SK-N-SH (cell line): ENCODE results near the gene ELMO1. TPM values are rescaled to one million over a fixed set of nuclear protein-coding genes. Genes with fewer than 3 reads are reported as not detected.

Experiments used
- CTCF ChIA-PET: fragments of 300-600, 350-600 bp; formaldehyde crosslinking; extraction: SDS; loops from one replicate; lab custom pipeline; 2021; lab: Yijun Ruan, JAX
- POLR2A ChIA-PET: fragments of 350-600 bp; sonication (Branson Sonifier 250); formaldehyde crosslinking; extraction: SDS; loops from one replicate; lab custom pipeline; 2020; ENCODE audit warnings: antibody characterized with exemption, inconsistent platforms; lab: Yijun Ruan, JAX
- DNase-seq: peaks from one replicate; pipeline ENCODE4 v3.0.0; 2012
- H2AFZ ChIP-seq: fragments of 200-600 bp; sonication (generic); 2 replicates; pipeline ENCODE4 v1.8.1; 2016; ENCODE audit warnings: antibody characterized with exemption, mild to moderate bottlenecking, low read depth
- H3F3A ChIP-seq: fragments of 200-600 bp; sonication (generic); replicated peaks from 2 replicates; pipeline ENCODE3; 2016; ENCODE audit warnings: antibody characterized with exemption, mild to moderate bottlenecking; ENCODE audit not compliant: insufficient read depth
- H3K27ac ChIP-seq, 2 experiments: fragments of 200-500 bp in 1 of 2; fragments of 200-600 bp in 1 of 2; sonication (Bioruptor generic) in 1 of 2; sonication (generic), shearing (Covaris generic) in 1 of 2; 2 replicates each; pipeline versions ENCODE4 v1.5.1 to v1.6.1; 2014 to 2016; ENCODE audit warnings: low read depth in 2 of 2, inconsistent platforms in 1 of 2, low read length in 1 of 2, mild to moderate bottlenecking in 1 of 2, mixed read lengths in 1 of 2
- H3K27me3 ChIP-seq: fragments of 200-600 bp; sonication (generic), shearing (Covaris generic); 2 replicates; pipeline ENCODE4 v1.6.1; 2016; ENCODE audit warnings: mixed run types; ENCODE audit not compliant: insufficient read depth
- H3K36me3 ChIP-seq, 2 experiments: fragments of 200-500 bp in 1 of 2; fragments of 200-600 bp in 1 of 2; sonication (Bioruptor generic) in 1 of 2; sonication (generic) in 1 of 2; replicated peaks in 1 of 2; 2 replicates each; pipeline versions ENCODE3 to v1.5.1; 2014 to 2016; ENCODE audit warnings: low read length in 1 of 2, mild to moderate bottlenecking in 1 of 2; ENCODE audit not compliant: insufficient read depth in 2 of 2, control insufficient read depth in 1 of 2
- H3K4me1 ChIP-seq, 2 experiments: fragments of 200-500 bp in 1 of 2; fragments of 200-600 bp in 1 of 2; sonication (Bioruptor generic) in 1 of 2; sonication (generic), shearing (Covaris generic) in 1 of 2; 2 replicates each; pipeline versions ENCODE4 v1.5.1 to v1.6.1; 2014 to 2016; ENCODE audit warnings: low read depth in 1 of 2, low read length in 1 of 2, mixed run types in 1 of 2; ENCODE audit not compliant: insufficient read depth in 2 of 2, control insufficient read depth in 1 of 2
- H3K4me2 ChIP-seq: fragments of 200-600 bp; sonication (generic), shearing (Covaris generic); 2 replicates; pipeline ENCODE4 v1.6.1; 2017; ENCODE audit warnings: mixed run types
- H3K4me3 ChIP-seq, 2 experiments: fragments of 200-500 bp in 1 of 2; fragments of 200-600 bp in 1 of 2; sonication (Bioruptor generic) in 1 of 2; sonication (generic), shearing (Covaris generic) in 1 of 2; 2 replicates each; pipeline versions ENCODE4 v1.5.1 to v1.8.1; 2014 to 2016; ENCODE audit warnings: low read depth in 2 of 2, inconsistent platforms in 1 of 2, low read length in 1 of 2, mild to moderate bottlenecking in 1 of 2, mixed read lengths in 1 of 2, moderate library complexity in 1 of 2
- H3K79me2 ChIP-seq: fragments of 200-600 bp; sonication (generic); 2 replicates; pipeline ENCODE4 v1.8.1; 2017; ENCODE audit warnings: mild to moderate bottlenecking; ENCODE audit not compliant: insufficient read depth
- H3K9ac ChIP-seq: fragments of 200-600 bp; sonication (generic); 2 replicates; pipeline ENCODE4 v1.6.1; 2017; ENCODE audit warnings: mixed run types
- H3K9me2 ChIP-seq: fragments of 200-600 bp; sonication (generic); 2 replicates; pipeline ENCODE4 v1.6.1; 2017; ENCODE audit warnings: mixed run types
- H3K9me3 ChIP-seq: fragments of 200-600 bp; sonication (generic); 2 replicates; pipeline ENCODE4 v1.6.1; 2017; ENCODE audit warnings: mixed run types, mild to moderate bottlenecking, moderate library complexity
- H4K20me1 ChIP-seq: fragments of 200-600 bp; sonication (generic); 2 replicates; pipeline ENCODE4 v1.6.1; 2017; ENCODE audit warnings: mild to moderate bottlenecking, mixed run types; ENCODE audit not compliant: insufficient read depth
- CHD2 ChIP-seq: fragments of 150-350 bp; IDR thresholded peaks from 2 replicates; pipeline ENCODE4 v1.6.1; 2018; ENCODE audit warnings: low read length; ENCODE audit not compliant: partially characterized antibody
- ELF1 ChIP-seq: IDR thresholded peaks from 2 replicates; pipeline ENCODE4 v1.4.0; 2012
- EP300 ChIP-seq, 2 experiments: IDR thresholded peaks; 2 replicates each; pipeline versions ENCODE4 v1.4.0 to v1.6.1; 2012; ENCODE audit warnings: borderline replicate concordance in 1 of 2, low read depth in 1 of 2, low read length in 1 of 2
- GABPA ChIP-seq: IDR thresholded peaks from 2 replicates; pipeline ENCODE4 v1.4.0; 2012; ENCODE audit warnings: low read depth, mild to moderate bottlenecking
- GATA2 ChIP-seq: sonication (generic); formaldehyde crosslinking; IDR thresholded peaks from 2 replicates; pipeline ENCODE4 v1.5.0; 2020; ENCODE audit warnings: mild to moderate bottlenecking, missing genetic modification reagents
- JUND ChIP-seq: IDR thresholded peaks from 2 replicates; pipeline ENCODE4 v1.4.0; 2012
- MEF2A ChIP-seq: IDR thresholded peaks from 2 replicates; pipeline ENCODE4 v1.4.0; 2012; ENCODE audit warnings: low read depth, borderline replicate concordance
- NRF1 ChIP-seq: IDR thresholded peaks from 2 replicates; pipeline ENCODE4 v1.6.1; 2012; ENCODE audit warnings: low read depth, mild to moderate bottlenecking, low read length
- RAD21 ChIP-seq: IDR thresholded peaks from 2 replicates; pipeline ENCODE4 v1.6.1; 2012; ENCODE audit warnings: mild to moderate bottlenecking, low read length
- RCOR1 ChIP-seq: fragments of 150-350 bp; IDR thresholded peaks from 2 replicates; pipeline ENCODE4 v1.6.1; 2017; ENCODE audit warnings: antibody characterized with exemption, low read length
- RXRA ChIP-seq: IDR thresholded peaks from 2 replicates; pipeline ENCODE4 v1.4.0; 2012; ENCODE audit warnings: low read depth, mild to moderate bottlenecking, borderline replicate concordance
- SIN3A ChIP-seq: IDR thresholded peaks from 2 replicates; pipeline ENCODE4 v1.6.1; 2012; ENCODE audit warnings: low read depth, mild to moderate bottlenecking, low read length, moderate library complexity, borderline replicate concordance
- SMC3 ChIP-seq: IDR thresholded peaks from 2 replicates; pipeline ENCODE4 v1.6.1; 2012; ENCODE audit warnings: low read depth, low read length, improper control_type of control experiment
- TAF1 ChIP-seq: IDR thresholded peaks from 2 replicates; pipeline ENCODE4 v1.6.1; 2012; ENCODE audit warnings: low read depth, mild to moderate bottlenecking, low read length, moderate library complexity, borderline replicate concordance
- TCF12 ChIP-seq: IDR thresholded peaks from 2 replicates; pipeline ENCODE4 v1.4.0; 2012
- TEAD4 ChIP-seq: IDR thresholded peaks from 2 replicates; pipeline ENCODE4 v1.4.0; 2012; ENCODE audit warnings: mild to moderate bottlenecking, borderline replicate concordance; ENCODE audit not compliant: insufficient read depth
- YY1 ChIP-seq: IDR thresholded peaks from 2 replicates; pipeline ENCODE4 v1.4.0; 2012; ENCODE audit warnings: low read depth, mild to moderate bottlenecking
- WGBS: methylation state at CpG from one replicate; pipeline ENCODE4 v1.1.6; 2017; ENCODE audit warnings: low lambda C conversion rate; 5-methylcytosine and 5-hydroxymethylcytosine counted together
- polyA plus RNA-seq, 3 experiments: library from polyadenylated mRNA; depleted of rRNA; stranded (reverse); fragments of >200 nt; gene quantifications; 2 replicates each; pipeline ENCODE4 v1.2.3, GENCODE V29; 2012
- TF ChIP-seq, protein P1 (sequence below): fragments of 150-350 bp; IDR thresholded peaks from 2 replicates; pipeline ENCODE4 v1.6.1; 2017; ENCODE audit warnings: antibody characterized with exemption, low read length, low read depth, borderline replicate concordance
- TF ChIP-seq, protein P2 (sequence below): IDR thresholded peaks from 2 replicates; pipeline ENCODE4 v1.4.0; 2012; ENCODE audit warnings: low read depth, borderline replicate concordance
- TF ChIP-seq, protein P3 (sequence below): IDR thresholded peaks from 2 replicates; pipeline ENCODE4 v1.6.1; 2012; ENCODE audit warnings: mild to moderate bottlenecking, low read depth, low read length, moderate library complexity
- TF ChIP-seq, protein P4 (sequence below): fragments of 200-600 bp; sonication (generic); IDR thresholded peaks from 2 replicates; pipeline ENCODE4 v1.6.1; 2017; ENCODE audit warnings: antibody characterized with exemption, mild to moderate bottlenecking, moderate library complexity

Gene ELMO1
- polyA plus RNA-seq, 1 of the 3 experiments (the other 2 are of a cell fraction), result 0.64 TPM

DNA sequence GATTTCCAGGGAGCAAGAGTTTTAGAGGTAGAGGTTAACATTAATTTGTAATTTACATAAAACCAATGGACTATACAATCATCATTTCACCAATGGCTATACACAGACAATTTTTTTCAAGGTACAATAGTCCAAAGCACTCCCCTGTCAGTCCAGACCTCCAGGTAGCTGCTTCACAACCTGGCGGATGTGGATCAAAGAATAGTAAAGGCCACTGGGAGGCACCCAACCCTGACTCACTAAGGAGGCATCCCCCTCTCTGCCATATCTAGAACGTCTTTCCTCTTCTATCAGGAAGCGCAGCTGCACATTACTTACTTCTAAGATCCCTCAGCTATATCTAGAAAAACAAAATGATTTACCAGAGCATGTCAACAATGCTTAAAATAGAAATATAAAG is 506.6 kb downstream of the ELMO1 start:
- Histone ChIP-seq H3F3A (no peaks in the 10 kb centered on the region), H3K4me1 (peaks cover 0 to 32% of the 10 kb centered on the region in 2 experiments; a peak in 1 of 4 replicates), H3K4me2 (no peak overlapping the region), H3K27me3 (no peaks in the 10 kb centered on the region), H3K9me3 (no peaks in the 10 kb centered on the region), H3K36me3 (no peaks in the 10 kb centered on the region), H2AFZ (no peak overlapping the region), H3K4me3 (no peak overlapping the region), H3K9ac (no peak overlapping the region), H3K79me2 (no peaks in the 10 kb centered on the region), H3K9me2 (no peaks in the 10 kb centered on the region), H3K27ac (no peak overlapping the region), H4K20me1 (no peaks in the 10 kb centered on the region)
- ChIA-PET POLR2A (no interaction called here), CTCF (interaction anchor here (1.6 to 2.7 kb wide), 4 partner anchors 12 to 50 kb away, joined by 4 to 8 read pairs (median 6); no protein-coding TSS in a partner anchor)
- TF ChIP-seq JUND (no peak), RAD21 (no peak), RCOR1 (no peak), TCF12 (no peak), TAF1 (no peak), CHD2 (no peak), RXRA (no peak), SMC3 (no peak), SIN3A (no peak), GABPA (no peak), YY1 (no peak), MEF2A (no peak), EP300 (IDR thresholded peaks at IDR 0.05; ENCODE audit: borderline replicate concordance in 1 of 2, low read depth in 1 of 2, low read length in 1 of 2) (no peak), ELF1 (no peak)
- TF ChIP-seq, protein P1, sequence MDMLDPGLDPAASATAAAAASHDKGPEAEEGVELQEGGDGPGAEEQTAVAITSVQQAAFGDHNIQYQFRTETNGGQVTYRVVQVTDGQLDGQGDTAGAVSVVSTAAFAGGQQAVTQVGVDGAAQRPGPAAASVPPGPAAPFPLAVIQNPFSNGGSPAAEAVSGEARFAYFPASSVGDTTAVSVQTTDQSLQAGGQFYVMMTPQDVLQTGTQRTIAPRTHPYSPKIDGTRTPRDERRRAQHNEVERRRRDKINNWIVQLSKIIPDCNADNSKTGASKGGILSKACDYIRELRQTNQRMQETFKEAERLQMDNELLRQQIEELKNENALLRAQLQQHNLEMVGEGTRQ, result no peak
- 48% methylated on average over 3 of the region's 3 CpGs for WGBS
- DNase-seq, result no peak

DNA sequence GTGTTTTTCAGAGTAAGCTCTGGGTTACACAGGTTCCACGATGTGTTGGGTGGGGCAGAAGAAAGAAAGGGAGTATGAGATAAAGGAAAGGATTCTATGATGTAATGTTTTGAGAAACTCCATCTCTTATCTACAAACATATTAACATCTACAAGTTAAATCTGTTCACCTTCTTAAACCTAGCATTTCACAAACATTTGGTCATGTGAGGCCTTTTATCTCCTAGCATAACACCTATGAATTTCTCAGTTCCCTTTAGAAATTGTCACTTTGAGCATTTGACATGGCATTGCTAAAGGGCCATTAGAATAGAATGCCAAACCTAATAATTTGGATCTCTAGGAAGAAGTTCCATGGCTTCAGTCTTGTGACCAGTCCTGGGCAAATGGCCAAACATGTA is 507.3 kb downstream of the ELMO1 start:
- DNase-seq, result no peak
- Histone ChIP-seq H3K9ac (no peak overlapping the region), H3K4me1 (peaks cover 0 to 27% of the 10 kb centered on the region in 2 experiments; a peak in 1 of 4 replicates), H3F3A (no peaks in the 10 kb centered on the region), H2AFZ (no peak overlapping the region), H3K27me3 (no peaks in the 10 kb centered on the region), H4K20me1 (no peaks in the 10 kb centered on the region), H3K79me2 (no peaks in the 10 kb centered on the region), H3K27ac (no peak overlapping the region), H3K4me2 (no peak overlapping the region), H3K4me3 (no peak overlapping the region), H3K9me2 (no peaks in the 10 kb centered on the region), H3K9me3 (no peaks in the 10 kb centered on the region), H3K36me3 (no peaks in the 10 kb centered on the region)
- CTCF ChIA-PET, result interaction anchor here (0.9 to 2.7 kb wide), 5 partner anchors 12 to 49 kb away, joined by 4 to 8 read pairs (median 5); no protein-coding TSS in a partner anchor
- WGBS, result 7% methylated on average over 1 of the region's 1 CpG
- POLR2A ChIA-PET, result no interaction called here
- TF ChIP-seq YY1 (no peak), MEF2A (no peak), EP300 (IDR thresholded peaks at IDR 0.05; ENCODE audit: borderline replicate concordance in 1 of 2, low read depth in 1 of 2, low read length in 1 of 2) (no peak), RCOR1 (no peak), RAD21 (no peak), TCF12 (no peak), TEAD4 (no peak), NRF1 (no peak), GATA2 (CRISPR knock-in tag) (no peak), CHD2 (no peak)
- TF ChIP-seq, protein P2, sequence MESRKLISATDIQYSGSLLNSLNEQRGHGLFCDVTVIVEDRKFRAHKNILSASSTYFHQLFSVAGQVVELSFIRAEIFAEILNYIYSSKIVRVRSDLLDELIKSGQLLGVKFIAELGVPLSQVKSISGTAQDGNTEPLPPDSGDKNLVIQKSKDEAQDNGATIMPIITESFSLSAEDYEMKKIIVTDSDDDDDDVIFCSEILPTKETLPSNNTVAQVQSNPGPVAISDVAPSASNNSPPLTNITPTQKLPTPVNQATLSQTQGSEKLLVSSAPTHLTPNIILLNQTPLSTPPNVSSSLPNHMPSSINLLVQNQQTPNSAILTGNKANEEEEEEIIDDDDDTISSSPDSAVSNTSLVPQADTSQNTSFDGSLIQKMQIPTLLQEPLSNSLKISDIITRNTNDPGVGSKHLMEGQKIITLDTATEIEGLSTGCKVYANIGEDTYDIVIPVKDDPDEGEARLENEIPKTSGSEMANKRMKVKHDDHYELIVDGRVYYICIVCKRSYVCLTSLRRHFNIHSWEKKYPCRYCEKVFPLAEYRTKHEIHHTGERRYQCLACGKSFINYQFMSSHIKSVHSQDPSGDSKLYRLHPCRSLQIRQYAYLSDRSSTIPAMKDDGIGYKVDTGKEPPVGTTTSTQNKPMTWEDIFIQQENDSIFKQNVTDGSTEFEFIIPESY, result no peak
- TF ChIP-seq, protein P3, sequence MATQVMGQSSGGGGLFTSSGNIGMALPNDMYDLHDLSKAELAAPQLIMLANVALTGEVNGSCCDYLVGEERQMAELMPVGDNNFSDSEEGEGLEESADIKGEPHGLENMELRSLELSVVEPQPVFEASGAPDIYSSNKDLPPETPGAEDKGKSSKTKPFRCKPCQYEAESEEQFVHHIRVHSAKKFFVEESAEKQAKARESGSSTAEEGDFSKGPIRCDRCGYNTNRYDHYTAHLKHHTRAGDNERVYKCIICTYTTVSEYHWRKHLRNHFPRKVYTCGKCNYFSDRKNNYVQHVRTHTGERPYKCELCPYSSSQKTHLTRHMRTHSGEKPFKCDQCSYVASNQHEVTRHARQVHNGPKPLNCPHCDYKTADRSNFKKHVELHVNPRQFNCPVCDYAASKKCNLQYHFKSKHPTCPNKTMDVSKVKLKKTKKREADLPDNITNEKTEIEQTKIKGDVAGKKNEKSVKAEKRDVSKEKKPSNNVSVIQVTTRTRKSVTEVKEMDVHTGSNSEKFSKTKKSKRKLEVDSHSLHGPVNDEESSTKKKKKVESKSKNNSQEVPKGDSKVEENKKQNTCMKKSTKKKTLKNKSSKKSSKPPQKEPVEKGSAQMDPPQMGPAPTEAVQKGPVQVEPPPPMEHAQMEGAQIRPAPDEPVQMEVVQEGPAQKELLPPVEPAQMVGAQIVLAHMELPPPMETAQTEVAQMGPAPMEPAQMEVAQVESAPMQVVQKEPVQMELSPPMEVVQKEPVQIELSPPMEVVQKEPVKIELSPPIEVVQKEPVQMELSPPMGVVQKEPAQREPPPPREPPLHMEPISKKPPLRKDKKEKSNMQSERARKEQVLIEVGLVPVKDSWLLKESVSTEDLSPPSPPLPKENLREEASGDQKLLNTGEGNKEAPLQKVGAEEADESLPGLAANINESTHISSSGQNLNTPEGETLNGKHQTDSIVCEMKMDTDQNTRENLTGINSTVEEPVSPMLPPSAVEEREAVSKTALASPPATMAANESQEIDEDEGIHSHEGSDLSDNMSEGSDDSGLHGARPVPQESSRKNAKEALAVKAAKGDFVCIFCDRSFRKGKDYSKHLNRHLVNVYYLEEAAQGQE, result no peak
- TF ChIP-seq, protein P4, sequence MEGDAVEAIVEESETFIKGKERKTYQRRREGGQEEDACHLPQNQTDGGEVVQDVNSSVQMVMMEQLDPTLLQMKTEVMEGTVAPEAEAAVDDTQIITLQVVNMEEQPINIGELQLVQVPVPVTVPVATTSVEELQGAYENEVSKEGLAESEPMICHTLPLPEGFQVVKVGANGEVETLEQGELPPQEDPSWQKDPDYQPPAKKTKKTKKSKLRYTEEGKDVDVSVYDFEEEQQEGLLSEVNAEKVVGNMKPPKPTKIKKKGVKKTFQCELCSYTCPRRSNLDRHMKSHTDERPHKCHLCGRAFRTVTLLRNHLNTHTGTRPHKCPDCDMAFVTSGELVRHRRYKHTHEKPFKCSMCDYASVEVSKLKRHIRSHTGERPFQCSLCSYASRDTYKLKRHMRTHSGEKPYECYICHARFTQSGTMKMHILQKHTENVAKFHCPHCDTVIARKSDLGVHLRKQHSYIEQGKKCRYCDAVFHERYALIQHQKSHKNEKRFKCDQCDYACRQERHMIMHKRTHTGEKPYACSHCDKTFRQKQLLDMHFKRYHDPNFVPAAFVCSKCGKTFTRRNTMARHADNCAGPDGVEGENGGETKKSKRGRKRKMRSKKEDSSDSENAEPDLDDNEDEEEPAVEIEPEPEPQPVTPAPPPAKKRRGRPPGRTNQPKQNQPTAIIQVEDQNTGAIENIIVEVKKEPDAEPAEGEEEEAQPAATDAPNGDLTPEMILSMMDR, result no peak
